Ishikawa (cell line): Measurements from ENCODE around the gene MAP3K5.

Experiments
- CEBPB ChIP-seq: IDR thresholded peaks from 2 replicates; pipeline ENCODE4 v1.6.1; 2012
- CREB1 ChIP-seq: IDR thresholded peaks from 2 replicates; pipeline ENCODE4 v1.6.1; 2012; ENCODE audit warnings: low read depth
- EGR1 ChIP-seq: IDR thresholded peaks from 2 replicates; pipeline ENCODE4 v1.6.1; 2012
- EP300 ChIP-seq: IDR thresholded peaks from 2 replicates; pipeline ENCODE4 v1.6.1; 2012; ENCODE audit warnings: borderline replicate concordance
- FOXM1 ChIP-seq: IDR thresholded peaks from 2 replicates; pipeline ENCODE4 v1.6.1; 2012; ENCODE audit warnings: low read depth, borderline replicate concordance
- NFIC ChIP-seq: IDR thresholded peaks from 2 replicates; pipeline ENCODE4 v1.6.1; 2012
- RAD21 ChIP-seq: IDR thresholded peaks from 2 replicates; pipeline ENCODE4 v1.6.1; 2012; ENCODE audit warnings: low read depth
- REST ChIP-seq: IDR thresholded peaks from 2 replicates; pipeline ENCODE4 v1.6.1; 2012; ENCODE audit warnings: low read depth, mild to moderate bottlenecking
- TAF1 ChIP-seq: IDR thresholded peaks from 2 replicates; pipeline ENCODE4 v1.6.1; 2012; ENCODE audit warnings: low read depth, mild to moderate bottlenecking
- TCF12 ChIP-seq: IDR thresholded peaks from 2 replicates; pipeline ENCODE4 v1.6.1; 2012; ENCODE audit warnings: low read depth
- TEAD4 ChIP-seq: IDR thresholded peaks from 2 replicates; pipeline ENCODE4 v1.6.1; 2012
- USF1 ChIP-seq: IDR thresholded peaks from 2 replicates; pipeline ENCODE4 v1.6.1; 2012
- YY1 ChIP-seq: IDR thresholded peaks from 2 replicates; pipeline ENCODE4 v1.6.1; 2012; ENCODE audit warnings: low read depth
- ZBTB7A ChIP-seq: IDR thresholded peaks from 2 replicates; pipeline ENCODE4 v1.6.1; 2012; ENCODE audit warnings: low read depth
- TF ChIP-seq, protein P1 (sequence below): IDR thresholded peaks from 2 replicates; pipeline ENCODE4 v1.6.1; 2012

Gene MAP3K5

DNA sequence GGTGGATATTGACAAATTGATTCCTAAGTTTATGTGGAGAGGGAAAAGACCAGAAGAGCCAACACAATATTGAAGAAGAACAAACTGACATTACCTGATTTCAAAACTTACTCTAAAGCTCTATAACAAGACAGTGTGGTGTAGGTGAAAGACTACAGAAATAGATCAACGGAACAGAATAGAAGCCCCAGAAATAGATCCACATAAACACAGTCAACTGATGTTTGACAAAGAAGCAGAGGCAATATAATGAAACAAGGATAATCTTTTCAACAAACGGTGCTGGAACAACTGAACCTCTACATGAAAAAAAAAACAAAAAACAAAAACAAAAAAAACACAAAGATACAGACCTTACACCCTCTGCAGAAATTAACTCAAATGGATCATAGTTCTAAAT, 50.2 kb downstream of the MAP3K5 start:
- no peak for TF ChIP-seq EGR1
- TF ChIP-seq NFIC: no peak
- TF ChIP-seq CEBPB: no peak
- TF ChIP-seq ZBTB7A: no peak
- TF ChIP-seq YY1: no peak
- no peak for TF ChIP-seq USF1
- TF ChIP-seq REST: no peak
- no peak for TF ChIP-seq TAF1
- no peak for TF ChIP-seq RAD21
- TF ChIP-seq FOXM1: no peak
- TF ChIP-seq EP300: no peak
- no peak for TF ChIP-seq TEAD4
- TF ChIP-seq, protein P1, sequence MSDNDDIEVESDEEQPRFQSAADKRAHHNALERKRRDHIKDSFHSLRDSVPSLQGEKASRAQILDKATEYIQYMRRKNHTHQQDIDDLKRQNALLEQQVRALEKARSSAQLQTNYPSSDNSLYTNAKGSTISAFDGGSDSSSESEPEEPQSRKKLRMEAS: no peak
- TF ChIP-seq TCF12: no peak
- no peak for TF ChIP-seq CREB1

GRCh38 chr6:136740050-136740974, 52.0 kb downstream of the MAP3K5 start:
- TF ChIP-seq FOXM1: no peak
- TF ChIP-seq CEBPB: no peak
- TF ChIP-seq RAD21: no peak
- TF ChIP-seq USF1: no peak
- TF ChIP-seq EGR1: no peak
- TF ChIP-seq YY1: no peak
- TF ChIP-seq TCF12: no peak
- TF ChIP-seq EP300: no peak

GRCh38 chr6:136739501-136739900, 52.8 kb downstream of the MAP3K5 start:
- TF ChIP-seq FOXM1 (no peak), CREB1 (no peak), RAD21 (no peak), USF1 (no peak), ZBTB7A (no peak), TCF12 (no peak), CEBPB (no peak)

DNA sequence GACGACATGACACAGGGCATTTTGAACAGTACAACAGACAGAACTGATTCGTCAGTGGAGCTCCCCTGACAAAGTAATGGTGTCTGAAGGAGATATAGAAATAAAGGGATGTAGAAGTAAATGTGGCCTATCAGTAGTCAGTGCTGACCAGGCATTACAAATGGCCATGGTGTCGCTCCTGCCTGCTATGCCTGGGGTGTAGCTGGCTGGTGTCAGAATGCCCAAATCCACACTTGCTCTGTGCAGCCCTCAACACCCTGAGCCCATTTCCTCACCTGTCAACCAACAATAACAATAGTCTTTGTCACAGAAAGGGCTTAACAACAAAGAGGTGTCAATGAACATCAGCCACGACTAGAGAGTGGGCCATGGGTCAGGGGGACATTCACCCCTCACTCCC, 53.2 kb downstream of the MAP3K5 start:
- TF ChIP-seq ZBTB7A (no peak), EGR1 (no peak), TEAD4 (no peak), TCF12 (no peak), USF1 (no peak), EP300 (no peak), RAD21 (no peak), CREB1 (no peak), NFIC (no peak)
- TF ChIP-seq, protein P1: no peak

DNA sequence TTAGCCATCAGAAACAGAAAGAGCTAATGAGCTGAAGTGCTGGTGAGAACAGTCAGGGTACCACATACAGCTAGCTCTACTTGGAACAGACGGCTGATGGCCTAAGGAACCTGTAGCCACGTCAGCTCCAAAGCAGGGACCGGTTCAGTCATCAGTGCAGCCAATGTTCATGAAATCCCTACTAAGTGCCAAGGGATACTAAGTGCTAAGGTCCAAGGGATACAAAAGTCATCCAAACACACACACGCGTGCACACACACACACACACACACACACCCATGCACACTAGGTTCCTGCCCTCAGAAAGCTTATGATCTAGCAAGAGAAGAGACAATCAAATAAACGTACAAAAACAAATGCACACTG, 53.6 kb downstream of the MAP3K5 start:
- no peak for TF ChIP-seq REST
- no peak for TF ChIP-seq TAF1
